DMS114 treated with DMSO at 0.1 percent for 48 hours (cell line): ENCODE data around the gene MAST1.
"Not testable (repeated sequence)": the region's sequence is repeated elsewhere in the genome, so short reads cannot be mapped to it uniquely, and the experiment has no call there.

Source experiments
- DNase-seq: peaks from one replicate; lab custom pipeline; 2025; ENCODE audit not compliant: unreplicated experiment; lab: John Stamatoyannopoulos, UW

The MAST1 gene

GRCh38 chr19:12838886-12839756, 806 bp downstream of the MAST1 start:
- DNase-seq: no peak

GRCh38 chr19:12840091-12841079, 2.1 kb downstream of the MAST1 start:
- DNase-seq: no peak

GRCh38 chr19:12841094-12841493, 2.8 kb downstream of the MAST1 start:
- DNase-seq: no peak

GRCh38 chr19:12842511-12842910, 4.2 kb downstream of the MAST1 start:
- DNase-seq: no peak

GRCh38 chr19:12843328-12843727, 5.0 kb downstream of the MAST1 start:
- no peak for DNase-seq

- no peak for DNase-seq
Measured at GRCh38 chr19:12843999-12844732, 5.9 kb downstream of the MAST1 start.

GRCh38 chr19:12846613-12847012, 8.3 kb downstream of the MAST1 start:
- DNase-seq: not testable (repeated sequence)

- DNase-seq: no peak
Measured at GRCh38 chr19:12847159-12848139, 9.1 kb downstream of the MAST1 start.

- DNase-seq: no peak
Measured at GRCh38 chr19:12856653-12857052, 18.3 kb downstream of the MAST1 start.

GRCh38 chr19:12858041-12858928, 20.0 kb downstream of the MAST1 start:
- no peak for DNase-seq

- no peak for DNase-seq
Measured at GRCh38 chr19:12859546-12859945, 21.2 kb downstream of the MAST1 start.

GRCh38 chr19:12864143-12864542, 25.8 kb downstream of the MAST1 start:
- DNase-seq: no peak

- no peak for DNase-seq
Measured at GRCh38 chr19:12864721-12865715, 26.7 kb downstream of the MAST1 start.

GRCh38 chr19:12865746-12866415, 27.6 kb downstream of the MAST1 start:
- no peak for DNase-seq

GRCh38 chr19:12866416-12867119, 28.3 kb downstream of the MAST1 start:
- DNase-seq: no peak
